Measurements from ENCODE around the gene CLK2.
"Not testable (repeated sequence)": the region's sequence is repeated elsewhere in the genome, so short reads cannot be mapped to it uniquely, and the experiment has no call there.

CLK2 gene

GRCh38 chr1:155241069-155241679 is 32.1 kb downstream of the CLK2 start:
- FAIRE-seq (peak; percentile 75), DNase-seq (ENCODE audit: insufficient read length, low spot score) (no peak)
- TF ChIP-seq TAF1 (IDR thresholded peaks at IDR 0.05; ENCODE audit: low read depth, low read length): no peak
- peak; percentile 54 for TF ChIP-seq SPI1 (IDR thresholded peaks at IDR 0.05; ENCODE audit: low read depth, low read length)

DNA sequence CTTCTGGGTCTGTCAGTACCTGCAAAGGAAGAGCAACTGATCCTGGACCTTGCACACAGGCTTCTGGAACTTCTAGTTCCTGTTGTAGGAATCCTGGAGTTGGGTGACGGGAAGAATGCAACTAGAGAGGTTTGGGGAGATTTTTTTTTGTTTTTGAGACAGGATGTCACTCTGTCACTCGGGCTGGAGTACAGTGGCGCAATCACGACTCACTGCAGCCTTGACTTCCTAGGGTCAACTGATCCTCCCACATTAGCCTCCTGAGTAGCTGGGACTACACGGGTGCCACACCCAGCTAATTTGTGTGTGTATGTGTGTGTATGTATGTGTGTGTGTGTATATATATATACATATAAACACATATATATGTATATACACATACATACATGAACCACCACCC is 36.9 kb downstream of the CLK2 start:
- FAIRE-seq (no peak), DNase-seq (ENCODE audit: insufficient read length, low spot score) (no peak)
- TF ChIP-seq SPI1 (IDR thresholded peaks at IDR 0.05; ENCODE audit: low read depth, low read length): no peak
- TF ChIP-seq POLR2A (IDR thresholded peaks at IDR 0.05; ENCODE audit: low read depth, low read length): no peak
- TF ChIP-seq POLR2AphosphoS5 (IDR thresholded peaks at IDR 0.05; ENCODE audit: low read depth, low read length): no peak
- TF ChIP-seq POU2F2 (IDR thresholded peaks at IDR 0.05; ENCODE audit: low read depth, low read length): no peak
- no peak for TF ChIP-seq PAX5 (IDR thresholded peaks at IDR 0.05; ENCODE audit: insufficient read depth, low read length, severe bottlenecking)
- TF ChIP-seq TAF1 (IDR thresholded peaks at IDR 0.05; ENCODE audit: low read depth, low read length): no peak

DNA sequence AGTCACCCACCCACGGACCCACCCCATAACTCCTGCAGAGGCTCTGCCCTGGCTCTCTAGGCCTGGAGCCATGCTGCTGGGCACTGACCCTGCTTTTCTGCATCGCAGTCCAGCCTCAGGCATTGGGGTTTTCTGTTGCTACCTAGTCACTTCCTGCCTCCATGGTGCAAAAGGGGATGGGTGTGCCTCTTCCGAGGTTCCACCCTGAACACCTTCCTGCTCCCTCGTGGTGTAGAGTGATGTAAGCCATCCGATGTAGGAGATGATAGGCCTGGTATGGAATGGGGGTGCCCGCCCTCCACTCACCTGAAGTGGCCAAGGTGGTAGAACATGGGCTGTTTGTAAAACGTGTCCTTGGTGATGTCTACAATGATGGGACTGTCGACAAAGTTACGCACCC is 37.9 kb downstream of the CLK2 start:
- FAIRE-seq: peak; percentile 23

GRCh38 chr1:155233502-155233901 is 39.8 kb downstream of the CLK2 start:
- FAIRE-seq; DNase-seq (ENCODE audit: insufficient read length, low spot score): not testable (repeated sequence)

More for the DNA sequence above, 37.9 kb downstream of the CLK2 start:
- not testable (repeated sequence) for DNase-seq (ENCODE audit: insufficient read length, low spot score)

GRCh38 chr1:155232001-155232978 is 41.0 kb downstream of the CLK2 start:
- not testable (repeated sequence) for FAIRE-seq; DNase-seq (ENCODE audit: insufficient read length, low spot score)

- not testable (repeated sequence) for DNase-seq (ENCODE audit: insufficient read length, low spot score); FAIRE-seq
These were observed 42.0 kb downstream of the CLK2 start for GRCh38 chr1:155231302-155231701.

DNA sequence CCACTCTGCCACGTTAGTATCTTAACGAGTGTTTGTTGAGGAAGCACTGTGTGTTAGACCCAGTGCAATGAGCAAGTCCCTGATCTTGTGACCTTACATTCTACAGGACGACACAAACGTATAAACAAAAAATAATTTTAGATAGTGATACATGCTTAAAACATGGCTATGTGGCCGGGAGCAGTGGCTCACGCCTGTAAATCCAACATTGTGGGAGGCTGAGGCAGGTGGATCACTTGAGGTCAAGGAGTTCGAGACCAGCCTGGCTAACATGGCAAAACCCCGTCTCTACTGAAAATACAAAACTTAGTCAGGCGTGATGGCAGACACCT is 45.2 kb downstream of the CLK2 start:
- TF ChIP-seq SPI1 (IDR thresholded peaks at IDR 0.05; ENCODE audit: low read depth, low read length): no peak
- TF ChIP-seq PAX5 (IDR thresholded peaks at IDR 0.05; ENCODE audit: insufficient read depth, low read length, severe bottlenecking): no peak
- no peak for TF ChIP-seq TAF1 (IDR thresholded peaks at IDR 0.05; ENCODE audit: low read depth, low read length)
- no peak for TF ChIP-seq POU2F2 (IDR thresholded peaks at IDR 0.05; ENCODE audit: low read depth, low read length)
- DNase-seq (ENCODE audit: insufficient read length, low spot score): no peak
- FAIRE-seq: no peak

DNA sequence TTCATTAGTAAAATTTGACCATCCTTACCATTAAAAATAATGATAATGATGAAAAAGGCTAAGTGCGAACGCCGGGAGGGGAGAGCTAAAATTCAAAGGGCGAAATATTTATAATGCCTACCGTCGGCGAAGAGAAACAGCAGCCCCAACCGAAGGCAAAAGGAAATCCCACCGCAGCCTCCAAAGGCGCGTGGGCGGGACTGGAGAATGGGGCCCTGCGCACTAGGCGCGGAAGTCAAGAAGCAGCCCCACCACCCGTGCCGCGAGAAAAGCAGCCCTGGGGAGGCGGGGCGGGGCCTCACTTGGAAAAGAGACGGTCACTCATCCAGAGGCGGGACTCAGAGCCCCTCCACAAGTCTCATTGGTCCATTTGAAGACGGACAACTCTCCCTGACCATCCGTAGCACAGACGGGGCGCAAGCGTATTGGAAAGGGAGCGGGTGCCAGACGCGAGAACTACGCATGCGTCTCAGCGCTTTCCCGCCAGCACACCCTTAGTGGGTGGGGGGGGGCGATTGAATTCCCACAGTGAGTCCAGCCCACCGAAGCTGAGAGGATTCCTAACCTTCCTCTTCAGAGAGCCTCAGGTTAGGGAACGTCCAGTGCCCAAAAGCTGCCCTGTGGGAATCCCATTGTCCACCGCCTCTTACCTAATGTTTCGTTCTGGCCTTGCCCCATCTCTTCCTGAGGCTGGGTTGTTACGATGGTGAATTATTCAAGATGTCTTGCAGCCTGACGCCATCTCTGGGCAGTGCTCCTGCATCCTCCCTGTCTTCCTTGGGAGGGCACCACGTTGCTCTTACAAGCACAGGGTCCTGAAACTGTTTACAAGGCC is 45.8 kb downstream of the CLK2 start:
- peak; percentile 92 for FAIRE-seq
- peak; percentile 63; the same call in 1 of the 2 replicates for TF ChIP-seq POU2F2 (IDR thresholded peaks at IDR 0.05; ENCODE audit: low read depth, low read length)
- TF ChIP-seq TAF1 (IDR thresholded peaks at IDR 0.05; ENCODE audit: low read depth, low read length): peak; percentile 76
- peak; percentile 23; the same call in 1 of the 2 replicates for TF ChIP-seq SPI1 (IDR thresholded peaks at IDR 0.05; ENCODE audit: low read depth, low read length)
- peak; percentile 79 for TF ChIP-seq POLR2AphosphoS5 (IDR thresholded peaks at IDR 0.05; ENCODE audit: low read depth, low read length)
- no peak for TF ChIP-seq PAX5 (IDR thresholded peaks at IDR 0.05; ENCODE audit: insufficient read depth, low read length, severe bottlenecking)
- TF ChIP-seq POLR2A (IDR thresholded peaks at IDR 0.05; ENCODE audit: low read depth, low read length): peak; percentile 85
- peak; percentile 95 for DNase-seq (ENCODE audit: insufficient read length, low spot score)

GRCh38 chr1:155226910-155227260 is 46.4 kb downstream of the CLK2 start:
- DNase-seq (ENCODE audit: insufficient read length, low spot score): no peak
- FAIRE-seq: no peak
- TF ChIP-seq POLR2A (IDR thresholded peaks at IDR 0.05; ENCODE audit: low read depth, low read length): no peak
- TF ChIP-seq TAF1 (IDR thresholded peaks at IDR 0.05; ENCODE audit: low read depth, low read length): no peak; the same call in 1 of the 2 replicates
- no peak for TF ChIP-seq SPI1 (IDR thresholded peaks at IDR 0.05; ENCODE audit: low read depth, low read length)
- TF ChIP-seq PAX5 (IDR thresholded peaks at IDR 0.05; ENCODE audit: insufficient read depth, low read length, severe bottlenecking): no peak
- no peak for TF ChIP-seq POLR2AphosphoS5 (IDR thresholded peaks at IDR 0.05; ENCODE audit: low read depth, low read length)
- no peak for TF ChIP-seq POU2F2 (IDR thresholded peaks at IDR 0.05; ENCODE audit: low read depth, low read length)

- peak; percentile 58 for DNase-seq (ENCODE audit: insufficient read length, low spot score)
- FAIRE-seq: peak; percentile 55
- no peak for TF ChIP-seq POU2F2 (IDR thresholded peaks at IDR 0.05; ENCODE audit: low read depth, low read length)
- no peak for TF ChIP-seq SPI1 (IDR thresholded peaks at IDR 0.05; ENCODE audit: low read depth, low read length)
- TF ChIP-seq POLR2AphosphoS5 (IDR thresholded peaks at IDR 0.05; ENCODE audit: low read depth, low read length): no peak
- no peak for TF ChIP-seq TAF1 (IDR thresholded peaks at IDR 0.05; ENCODE audit: low read depth, low read length)
- no peak for TF ChIP-seq PAX5 (IDR thresholded peaks at IDR 0.05; ENCODE audit: insufficient read depth, low read length, severe bottlenecking)
- no peak for TF ChIP-seq POLR2A (IDR thresholded peaks at IDR 0.05; ENCODE audit: low read depth, low read length)
These were observed 47.0 kb downstream of the CLK2 start for GRCh38 chr1:155226188-155226909.

DNA sequence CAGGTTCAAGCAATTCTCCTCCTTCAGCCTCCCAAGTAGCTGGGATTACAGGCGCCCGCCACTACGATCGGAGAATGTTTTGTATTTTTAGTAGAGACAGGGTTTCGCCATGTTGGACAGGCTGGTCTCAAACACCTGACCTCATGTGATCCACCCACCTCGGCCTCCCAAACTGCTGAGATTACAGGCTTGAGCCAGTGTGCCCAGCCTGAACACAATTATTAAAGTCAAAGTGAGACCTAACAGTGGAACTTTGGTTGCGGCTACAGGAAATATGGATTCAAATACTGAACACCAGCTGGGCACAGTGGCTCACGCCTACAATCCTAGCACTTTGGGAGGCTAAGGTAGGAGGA is 47.9 kb downstream of the CLK2 start:
- FAIRE-seq; DNase-seq (ENCODE audit: insufficient read length, low spot score): not testable (repeated sequence)
